HEK293 (cell line): Measurements from ENCODE around the gene ATP2A2.

Experiments used
- BCL6B ChIP-seq: fragments of 450-650 bp; formaldehyde crosslinking; IDR thresholded peaks from 2 replicates; pipeline ENCODE4 v1.5.1; 2017; ENCODE audit warnings: missing biosample characterization, missing genetic modification characterization
- EGR2 ChIP-seq: fragments of 450-650 bp; formaldehyde crosslinking; IDR thresholded peaks from 2 replicates; pipeline ENCODE4 v1.5.1; 2016; ENCODE audit warnings: low read depth, missing biosample characterization, missing genetic modification characterization
- GLI4 ChIP-seq: fragments of 450-650 bp; formaldehyde crosslinking; IDR thresholded peaks from 2 replicates; pipeline ENCODE4 v1.5.1; 2016; ENCODE audit warnings: missing biosample characterization, missing genetic modification characterization
- OSR2 ChIP-seq: fragments of 450-650 bp; formaldehyde crosslinking; IDR thresholded peaks from 2 replicates; pipeline ENCODE4 v1.5.1; 2016; ENCODE audit warnings: missing biosample characterization, missing genetic modification characterization
- SCRT2 ChIP-seq: fragments of 450-650 bp; formaldehyde crosslinking; IDR thresholded peaks from 2 replicates; pipeline ENCODE4 v1.5.1; 2016; ENCODE audit warnings: missing biosample characterization, missing genetic modification characterization
- WT1 ChIP-seq: fragments of 450-650 bp; formaldehyde crosslinking; IDR thresholded peaks from 2 replicates; pipeline ENCODE4 v1.5.1; 2016; ENCODE audit warnings: missing biosample characterization, missing genetic modification characterization
- ZBTB20 ChIP-seq: fragments of 450-650 bp; formaldehyde crosslinking; IDR thresholded peaks from 2 replicates; pipeline ENCODE4 v1.5.1; 2016; ENCODE audit warnings: missing biosample characterization, missing genetic modification characterization
- ZBTB48 ChIP-seq: fragments of 450-650 bp; formaldehyde crosslinking; IDR thresholded peaks from 2 replicates; pipeline ENCODE4 v1.5.1; 2016; ENCODE audit warnings: missing biosample characterization, missing genetic modification characterization
- ZFP3 ChIP-seq: fragments of 450-650 bp; formaldehyde crosslinking; IDR thresholded peaks from 2 replicates; pipeline ENCODE4 v1.5.1; 2016; ENCODE audit warnings: low read depth, missing biosample characterization, missing genetic modification characterization
- ZNF10 ChIP-seq: fragments of 450-650 bp; formaldehyde crosslinking; IDR thresholded peaks from 2 replicates; pipeline ENCODE4 v1.5.1; 2017; ENCODE audit warnings: missing biosample characterization, missing genetic modification characterization
- ZNF112 ChIP-seq: fragments of 450-650 bp; formaldehyde crosslinking; IDR thresholded peaks from 2 replicates; pipeline ENCODE4 v1.5.0; 2017; ENCODE audit warnings: missing biosample characterization, missing genetic modification characterization
- ZNF133 ChIP-seq: fragments of 450-650 bp; formaldehyde crosslinking; IDR thresholded peaks from 2 replicates; pipeline ENCODE4 v1.5.1; 2016; ENCODE audit warnings: missing biosample characterization, missing genetic modification characterization
- ZNF398 ChIP-seq: fragments of 450-650 bp; formaldehyde crosslinking; IDR thresholded peaks from 2 replicates; pipeline ENCODE4 v1.5.1; 2017; ENCODE audit warnings: missing biosample characterization, missing genetic modification characterization
- ZNF426 ChIP-seq: fragments of 450-650 bp; formaldehyde crosslinking; IDR thresholded peaks from 2 replicates; pipeline ENCODE4 v1.5.1; 2017; ENCODE audit warnings: missing biosample characterization, missing genetic modification characterization, mild to moderate bottlenecking, inconsistent platforms, moderate library complexity
- ZNF510 ChIP-seq: fragments of 450-650 bp; formaldehyde crosslinking; IDR thresholded peaks from 2 replicates; pipeline ENCODE4 v1.5.1; 2018; ENCODE audit warnings: mild to moderate bottlenecking, missing genetic modification characterization, missing biosample characterization; ENCODE audit not compliant: insufficient replicate concordance
- ZNF521 ChIP-seq: fragments of 450-650 bp; formaldehyde crosslinking; IDR thresholded peaks from 2 replicates; pipeline ENCODE4 v1.5.1; 2017; ENCODE audit warnings: missing biosample characterization, mild to moderate bottlenecking, missing genetic modification characterization
- ZNF560 ChIP-seq: fragments of 450-650 bp; formaldehyde crosslinking; IDR thresholded peaks from 2 replicates; pipeline ENCODE4 v1.5.1; 2017; ENCODE audit warnings: missing biosample characterization, missing genetic modification characterization, borderline replicate concordance
- ZNF571 ChIP-seq: fragments of 450-650 bp; formaldehyde crosslinking; IDR thresholded peaks from 2 replicates; pipeline ENCODE4 v1.5.0; 2017; ENCODE audit warnings: missing biosample characterization, missing genetic modification characterization
- ZNF610 ChIP-seq: fragments of 450-650 bp; formaldehyde crosslinking; IDR thresholded peaks from 2 replicates; pipeline ENCODE4 v1.5.1; 2016; ENCODE audit warnings: missing biosample characterization, missing genetic modification characterization, borderline replicate concordance
- ZNF621 ChIP-seq: fragments of 450-650 bp; formaldehyde crosslinking; IDR thresholded peaks from 2 replicates; pipeline ENCODE4 v1.5.1; 2017; ENCODE audit warnings: missing biosample characterization, missing genetic modification characterization
- ZNF777 ChIP-seq: fragments of 450-650 bp; formaldehyde crosslinking; IDR thresholded peaks from 2 replicates; pipeline ENCODE4 v1.5.1; 2017; ENCODE audit warnings: missing biosample characterization, missing genetic modification characterization, borderline replicate concordance
- TF ChIP-seq, protein P1 (sequence below): fragments of 450-650 bp; formaldehyde crosslinking; IDR thresholded peaks from 2 replicates; pipeline ENCODE4 v1.5.1; 2016; ENCODE audit warnings: missing biosample characterization, missing genetic modification characterization
- TF ChIP-seq, protein P2 (sequence below): fragments of 450-650 bp; formaldehyde crosslinking; IDR thresholded peaks from 2 replicates; pipeline ENCODE4 v1.5.1; 2016; ENCODE audit warnings: missing biosample characterization, missing genetic modification characterization

ATP2A2 gene

GRCh38 chr12:110269622-110270124 lies 11.4 kb upstream of the ATP2A2 start (continued):
- TF ChIP-seq, protein P1, sequence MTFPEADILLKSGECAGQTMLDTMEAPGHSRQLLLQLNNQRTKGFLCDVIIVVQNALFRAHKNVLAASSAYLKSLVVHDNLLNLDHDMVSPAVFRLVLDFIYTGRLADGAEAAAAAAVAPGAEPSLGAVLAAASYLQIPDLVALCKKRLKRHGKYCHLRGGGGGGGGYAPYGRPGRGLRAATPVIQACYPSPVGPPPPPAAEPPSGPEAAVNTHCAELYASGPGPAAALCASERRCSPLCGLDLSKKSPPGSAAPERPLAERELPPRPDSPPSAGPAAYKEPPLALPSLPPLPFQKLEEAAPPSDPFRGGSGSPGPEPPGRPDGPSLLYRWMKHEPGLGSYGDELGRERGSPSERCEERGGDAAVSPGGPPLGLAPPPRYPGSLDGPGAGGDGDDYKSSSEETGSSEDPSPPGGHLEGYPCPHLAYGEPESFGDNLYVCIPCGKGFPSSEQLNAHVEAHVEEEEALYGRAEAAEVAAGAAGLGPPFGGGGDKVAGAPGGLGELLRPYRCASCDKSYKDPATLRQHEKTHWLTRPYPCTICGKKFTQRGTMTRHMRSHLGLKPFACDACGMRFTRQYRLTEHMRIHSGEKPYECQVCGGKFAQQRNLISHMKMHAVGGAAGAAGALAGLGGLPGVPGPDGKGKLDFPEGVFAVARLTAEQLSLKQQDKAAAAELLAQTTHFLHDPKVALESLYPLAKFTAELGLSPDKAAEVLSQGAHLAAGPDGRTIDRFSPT (tag by site-specific recombination): no peak
- TF ChIP-seq EGR2 (tag by site-specific recombination) (0 out of 2 replicates have a peak, but pooled peaks have one; percentile 44), ZNF777 (tag by site-specific recombination) (no peak), ZNF10 (tag by site-specific recombination) (peak; percentile 76), ZNF510 (no peak), ZFP3 (tag by site-specific recombination) (no peak), ZNF610 (tag by site-specific recombination) (no peak), ZNF521 (no peak), ZNF398 (peak; percentile 90), ZBTB20 (tag by site-specific recombination) (peak; percentile 95), OSR2 (tag by site-specific recombination) (no peak), ZNF560 (tag by site-specific recombination) (no peak), GLI4 (tag by site-specific recombination) (no peak), ZNF133 (tag by site-specific recombination) (no peak), ZBTB48 (no peak), ZNF426 (tag by site-specific recombination) (no peak), ZNF112 (tag by site-specific recombination) (no peak), SCRT2 (tag by site-specific recombination) (no peak), ZNF571 (no peak), BCL6B (peak; percentile 33; the same call in 1 of the 2 replicates), ZNF621 (tag by site-specific recombination) (no peak), WT1 (tag by site-specific recombination) (peak; percentile 93)
- TF ChIP-seq, protein P2, sequence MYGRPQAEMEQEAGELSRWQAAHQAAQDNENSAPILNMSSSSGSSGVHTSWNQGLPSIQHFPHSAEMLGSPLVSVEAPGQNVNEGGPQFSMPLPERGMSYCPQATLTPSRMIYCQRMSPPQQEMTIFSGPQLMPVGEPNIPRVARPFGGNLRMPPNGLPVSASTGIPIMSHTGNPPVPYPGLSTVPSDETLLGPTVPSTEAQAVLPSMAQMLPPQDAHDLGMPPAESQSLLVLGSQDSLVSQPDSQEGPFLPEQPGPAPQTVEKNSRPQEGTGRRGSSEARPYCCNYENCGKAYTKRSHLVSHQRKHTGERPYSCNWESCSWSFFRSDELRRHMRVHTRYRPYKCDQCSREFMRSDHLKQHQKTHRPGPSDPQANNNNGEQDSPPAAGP (tag by site-specific recombination): peak; percentile 36; the same call in 1 of the 2 replicates
